Tibial artery (tissue), 4 donors: ENCODE measurements around the gene C2orf92.

ENCODE experiments used
- DNase-seq, 2 donors: peaks; one replicate each; pipeline ENCODE4 v3.0.0-alpha.2; 2019
- H3K27ac ChIP-seq, 2 donors: fragments of 200-600 bp; sonication (generic) in 1 of 2; 1 replicate in 1 of 2; 2 replicates in 1 of 2; pipeline ENCODE4 v1.5.1; 2018 to 2019; ENCODE audit warnings: mild to moderate bottlenecking in 1 of 2
- H3K27me3 ChIP-seq, 2 donors: fragments of 200-600 bp; sonication (generic) in 1 of 2; one replicate each; pipeline versions ENCODE4 v1.5.1 to v1.6.0; 2016 to 2019
- H3K36me3 ChIP-seq, 3 donors: fragments of 200-600 bp; sonication (generic) in 2 of 3; one replicate each; pipeline ENCODE4 v1.5.1; 2016 to 2019; ENCODE audit warnings: mild to moderate bottlenecking in 2 of 3
- H3K4me1 ChIP-seq, 4 donors: fragments of 200-600 bp; sonication (generic) in 2 of 4; 1 replicate in 3 of 4; 2 replicates in 1 of 4; pipeline ENCODE4 v1.5.1; 2016 to 2019
- H3K4me3 ChIP-seq, 2 donors: fragments of 200-600 bp; sonication (generic) in 1 of 2; 1 replicate in 1 of 2; 2 replicates in 1 of 2; pipeline ENCODE4 v1.5.1; 2018 to 2019; ENCODE audit warnings: mild to moderate bottlenecking in 2 of 2
- H3K9me3 ChIP-seq, 3 donors: fragments of 200-600 bp; sonication (generic) in 1 of 3; one replicate each; pipeline ENCODE4 v1.5.1; 2016 to 2019
- intact Hi-C: fragments of 100-400 bp; cut with DNase I; formaldehyde crosslinking; loops from one replicate; pipeline ENCODE4 v1.15.0; 2023; ENCODE audit warnings: low total_unique reads
- TF ChIP-seq, protein P1 (sequence below), 2 experiments: fragments of 200-600 bp in 1 of 2; fragments of 450-650 bp in 1 of 2; IDR thresholded peaks; one replicate each; pipeline ENCODE4 v1.5.1; 2017 to 2019; ENCODE audit warnings: antibody characterized with exemption in 2 of 2, mild to moderate bottlenecking in 1 of 2, moderate library complexity in 1 of 2

Gene C2orf92

DNA sequence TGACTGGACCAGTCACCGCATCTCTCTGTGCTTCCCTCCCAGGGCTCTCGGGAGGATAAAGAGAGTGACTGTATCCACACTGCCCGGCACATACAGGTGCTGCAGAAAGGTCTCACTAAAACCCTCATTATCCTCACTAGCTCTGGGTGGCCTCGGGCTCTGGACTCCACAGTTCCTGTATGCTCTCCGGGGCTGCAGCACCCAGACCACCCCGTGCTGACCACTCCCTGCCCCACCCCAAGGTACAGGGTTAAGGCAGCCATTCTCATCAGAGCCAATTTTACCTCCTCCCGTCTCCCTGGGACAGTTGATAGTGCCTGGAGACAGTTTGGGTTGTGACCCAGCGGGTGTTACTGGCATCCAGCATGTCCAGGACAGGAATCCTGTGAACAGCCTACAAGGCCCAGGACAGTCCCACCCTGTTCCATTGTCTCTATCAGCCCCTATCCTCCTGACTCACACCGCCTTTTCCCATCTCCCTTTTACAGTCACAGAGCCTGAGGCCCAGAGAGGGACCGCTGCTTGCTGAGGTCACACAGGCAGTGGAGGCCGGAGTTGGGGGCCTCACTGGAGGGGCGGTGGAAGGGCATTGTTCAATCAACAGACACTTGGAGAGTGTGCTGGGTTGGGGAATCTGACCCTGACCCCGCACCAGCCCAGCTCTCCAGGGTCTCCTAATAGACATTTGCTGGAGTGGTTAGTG lies 45.6 kb downstream of the C2orf92 start:
- Histone ChIP-seq H3K4me3 (no peak overlapping the region), H3K27ac (no peak overlapping the region), H3K4me1 (no peaks in the 10 kb centered on the region), H3K36me3 (no peaks in the 10 kb centered on the region), H3K27me3 (peaks cover 0 to 5% of the 10 kb centered on the region in 2 donors), H3K9me3 (no peaks in the 10 kb centered on the region)
- TF ChIP-seq, protein P1, sequence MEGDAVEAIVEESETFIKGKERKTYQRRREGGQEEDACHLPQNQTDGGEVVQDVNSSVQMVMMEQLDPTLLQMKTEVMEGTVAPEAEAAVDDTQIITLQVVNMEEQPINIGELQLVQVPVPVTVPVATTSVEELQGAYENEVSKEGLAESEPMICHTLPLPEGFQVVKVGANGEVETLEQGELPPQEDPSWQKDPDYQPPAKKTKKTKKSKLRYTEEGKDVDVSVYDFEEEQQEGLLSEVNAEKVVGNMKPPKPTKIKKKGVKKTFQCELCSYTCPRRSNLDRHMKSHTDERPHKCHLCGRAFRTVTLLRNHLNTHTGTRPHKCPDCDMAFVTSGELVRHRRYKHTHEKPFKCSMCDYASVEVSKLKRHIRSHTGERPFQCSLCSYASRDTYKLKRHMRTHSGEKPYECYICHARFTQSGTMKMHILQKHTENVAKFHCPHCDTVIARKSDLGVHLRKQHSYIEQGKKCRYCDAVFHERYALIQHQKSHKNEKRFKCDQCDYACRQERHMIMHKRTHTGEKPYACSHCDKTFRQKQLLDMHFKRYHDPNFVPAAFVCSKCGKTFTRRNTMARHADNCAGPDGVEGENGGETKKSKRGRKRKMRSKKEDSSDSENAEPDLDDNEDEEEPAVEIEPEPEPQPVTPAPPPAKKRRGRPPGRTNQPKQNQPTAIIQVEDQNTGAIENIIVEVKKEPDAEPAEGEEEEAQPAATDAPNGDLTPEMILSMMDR (IDR thresholded peaks at IDR 0.05) = no peak
- intact Hi-C loops = no loop called here
- DNase-seq = peak in 1 of 2 donors; percentile 50

DNA sequence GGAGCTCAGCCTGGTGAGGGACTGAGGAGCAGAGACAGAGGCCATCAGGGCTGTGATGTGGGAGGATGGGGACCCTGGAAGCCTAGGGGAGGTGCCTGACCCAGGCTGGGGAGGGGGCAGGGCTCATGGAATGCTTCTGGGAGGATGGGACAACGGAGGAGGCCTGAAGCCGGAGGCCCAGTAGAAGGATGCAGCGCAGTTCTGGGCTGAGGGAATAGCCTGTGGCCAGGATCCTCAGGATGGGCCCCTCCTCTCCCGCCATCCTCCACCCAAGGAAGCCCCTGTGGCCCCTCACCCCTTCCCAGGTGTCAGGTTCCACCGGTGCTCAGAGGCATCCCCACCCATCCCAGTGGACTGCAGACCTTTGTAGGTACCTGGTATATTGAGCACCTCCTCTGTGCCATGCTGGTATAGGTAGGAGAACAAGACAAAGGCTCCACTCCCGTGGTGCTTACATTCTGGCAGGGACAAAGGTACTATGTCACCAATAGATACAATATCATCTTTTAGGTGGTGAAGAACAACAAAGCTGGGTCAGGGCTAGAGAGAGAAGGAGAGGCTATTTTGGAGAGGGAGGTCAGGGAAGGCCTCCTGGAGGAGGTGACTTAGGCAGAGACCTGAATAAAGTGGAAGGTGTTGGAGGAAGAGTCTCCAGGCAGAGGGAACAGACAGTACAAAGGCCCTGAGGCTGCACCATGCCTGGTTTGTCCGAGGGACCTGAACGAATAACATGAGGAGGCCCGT lies 46.6 kb downstream of the C2orf92 start:
- H3K4me1 ChIP-seq = no peaks in the 10 kb centered on the region
- peak in 1 of 2 donors; percentile 56 for DNase-seq
- TF ChIP-seq, protein P1 (IDR thresholded peaks at IDR 0.05) = no peak
- intact Hi-C loops = no loop called here
- no peaks in the 10 kb centered on the region for H3K36me3 ChIP-seq
- H3K4me3 ChIP-seq = no peak overlapping the region
- H3K9me3 ChIP-seq = no peaks in the 10 kb centered on the region
- no peak overlapping the region for H3K27ac ChIP-seq
- peaks cover 0 to 1% of the 10 kb centered on the region in 2 donors for H3K27me3 ChIP-seq

DNA sequence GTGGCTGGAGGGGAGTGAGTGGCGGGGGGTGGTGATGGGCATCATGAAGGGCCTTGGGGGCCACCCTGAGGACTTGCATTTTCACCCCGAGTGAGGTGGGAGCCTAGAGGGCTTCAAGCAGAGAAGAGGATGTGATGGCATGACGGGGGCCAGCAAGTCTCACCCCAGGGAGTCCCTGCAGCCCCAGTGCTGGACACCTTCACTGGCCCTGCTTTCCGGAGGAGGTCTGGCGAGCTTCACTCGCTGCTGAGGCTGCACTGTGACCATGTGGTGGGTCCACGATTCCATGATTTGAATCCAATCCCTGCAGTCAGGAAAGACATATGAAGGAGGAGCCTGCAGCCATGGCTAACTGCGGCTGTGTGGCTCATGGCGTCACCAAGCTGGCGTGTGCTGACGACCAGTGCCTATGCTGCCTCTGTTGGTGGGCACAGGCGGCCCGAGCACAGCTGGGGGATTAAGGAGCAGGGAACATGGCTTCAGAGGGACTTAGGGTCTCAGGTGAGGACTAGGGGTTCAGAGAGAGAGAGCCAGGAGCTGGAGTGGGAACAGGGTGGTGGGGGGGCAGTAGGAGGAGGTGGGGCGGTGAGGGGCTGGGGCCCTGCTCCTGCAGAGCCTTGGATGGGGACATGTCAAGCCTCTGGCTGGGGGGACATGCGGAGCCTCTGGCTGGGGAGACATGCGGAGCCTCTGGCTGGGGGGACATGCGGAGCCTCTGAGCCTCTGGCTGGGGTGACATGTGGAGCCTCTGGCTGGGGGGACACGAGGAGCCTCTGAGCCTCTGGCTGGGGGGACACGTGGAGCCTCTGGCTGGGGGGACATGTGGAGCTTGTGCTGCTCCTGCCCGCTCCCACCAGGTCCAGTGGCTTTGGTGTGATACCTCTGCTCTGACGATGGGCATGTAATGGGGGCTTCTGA lies 47.4 kb downstream of the C2orf92 start:
- no peak overlapping the region for H3K27ac ChIP-seq
- no peaks in the 10 kb centered on the region for H3K36me3 ChIP-seq
- DNase-seq = peak in 1 of 2 donors; percentile 57
- H3K4me1 ChIP-seq = no peaks in the 10 kb centered on the region
- no peak overlapping the region for H3K4me3 ChIP-seq
- H3K9me3 ChIP-seq = no peaks in the 10 kb centered on the region
- TF ChIP-seq, protein P1 (IDR thresholded peaks at IDR 0.05) = no peak
- H3K27me3 ChIP-seq = no peaks in the 10 kb centered on the region
- intact Hi-C loops = no loop called here

DNA sequence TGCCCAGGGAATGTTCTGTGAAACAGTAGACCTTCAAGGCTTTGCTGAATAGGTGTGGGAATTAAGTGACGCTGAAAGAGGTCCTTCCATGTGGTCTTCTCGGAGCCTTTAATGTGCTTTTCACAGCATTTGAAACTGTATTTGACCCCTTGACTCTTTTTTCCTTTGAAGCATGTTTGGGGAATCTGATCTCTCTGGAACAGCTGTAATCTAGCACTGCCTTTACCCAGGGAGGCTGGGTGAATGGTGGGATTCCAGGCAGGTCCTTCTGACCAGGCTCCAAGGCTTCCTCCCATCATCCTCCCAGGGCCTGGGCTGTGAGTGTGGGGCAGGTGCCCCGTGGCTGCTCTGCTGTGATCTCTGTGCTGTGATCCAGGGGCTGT lies 48.1 kb downstream of the C2orf92 start:
- intact Hi-C loops = no loop called here
- Histone ChIP-seq H3K4me1 (no peaks in the 10 kb centered on the region), H3K36me3 (no peaks in the 10 kb centered on the region), H3K27ac (no peak overlapping the region), H3K27me3 (no peaks in the 10 kb centered on the region), H3K9me3 (no peaks in the 10 kb centered on the region), H3K4me3 (no peak overlapping the region)
- TF ChIP-seq, protein P1 (IDR thresholded peaks at IDR 0.05) = no peak
- no peak for DNase-seq

DNA sequence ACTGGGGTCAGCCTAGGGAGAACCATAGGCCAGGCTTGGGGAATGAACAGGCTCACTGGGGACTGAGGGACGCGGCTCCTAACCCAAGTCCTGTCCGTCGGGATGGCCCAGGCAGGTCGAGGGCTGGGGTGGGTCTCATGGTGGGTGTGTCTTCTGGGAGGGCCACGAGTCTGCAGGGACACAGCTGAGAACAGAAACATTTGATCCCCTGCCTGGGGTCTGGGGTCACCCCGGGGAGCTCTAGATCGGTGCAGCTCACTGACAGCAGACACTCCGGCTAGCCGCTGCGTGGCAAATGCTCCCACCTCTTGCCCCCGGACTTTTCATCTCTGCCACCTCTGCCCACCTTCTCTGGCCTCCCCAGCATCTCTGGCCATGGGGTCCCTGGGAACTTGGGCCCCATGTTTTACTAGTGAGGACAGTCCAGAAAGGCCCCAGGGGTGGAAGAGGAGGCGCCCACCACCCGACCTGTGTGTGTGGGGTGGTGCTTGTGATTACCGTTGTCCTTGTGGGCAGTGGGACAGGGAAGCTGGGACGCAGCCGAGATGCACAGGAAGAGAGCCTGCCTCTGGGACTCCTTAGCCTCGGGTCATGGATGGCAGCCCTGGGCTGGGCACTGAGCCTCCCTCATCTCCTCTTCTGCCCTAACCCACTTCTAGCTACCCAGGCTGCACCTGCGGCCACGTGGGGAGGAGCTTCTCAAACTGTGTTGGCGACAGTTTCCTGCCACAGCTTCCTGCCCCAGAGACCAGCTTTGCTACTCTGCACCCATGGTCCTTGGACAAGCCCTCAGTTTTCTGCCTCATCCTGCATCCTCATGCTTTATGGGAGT lies 48.8 kb downstream of the C2orf92 start:
- Histone ChIP-seq H3K27ac (no peak overlapping the region), H3K4me1 (no peaks in the 10 kb centered on the region), H3K36me3 (no peaks in the 10 kb centered on the region), H3K4me3 (no peak overlapping the region), H3K27me3 (no peaks in the 10 kb centered on the region), H3K9me3 (no peaks in the 10 kb centered on the region)
- TF ChIP-seq, protein P1 (IDR thresholded peaks at IDR 0.05) = no peak
- DNase-seq = peak in 1 of 2 donors; percentile 49
- intact Hi-C loops = no loop called here
